T-helper 2 cell treated with Interferon-gamma antibody and Interleukin-4, amounts not matched to agents 5 μg/mL and 100 μg/mL, for 36 hours (primary cell): ENCODE measurements around the gene CYBB.

Experiments used
- DNase-seq: peaks from one replicate; pipeline ENCODE4 v3.0.0; 2021; ENCODE audit warnings: low spot score
- H3K27ac Mint-ChIP-seq: one replicate; pipeline ENCODE4 v1.8.0; 2021; ENCODE audit warnings: mild to moderate bottlenecking, mixed read lengths
- H3K27me3 Mint-ChIP-seq: one replicate; pipeline ENCODE4 v1.8.0; 2021; ENCODE audit warnings: low read depth, mixed read lengths
- H3K36me3 Mint-ChIP-seq: one replicate; pipeline ENCODE4 v1.8.0; 2021; ENCODE audit warnings: low read depth, mixed read lengths
- H3K4me1 Mint-ChIP-seq: one replicate; pipeline ENCODE4 v1.8.0; 2021; ENCODE audit warnings: low read depth, mixed read lengths
- H3K4me3 Mint-ChIP-seq: one replicate; pipeline ENCODE4 v1.8.0; 2022; ENCODE audit warnings: mild to moderate bottlenecking, moderate library complexity, mixed read lengths
- H3K9me3 Mint-ChIP-seq: one replicate; pipeline ENCODE4 v1.8.0; 2021; ENCODE audit warnings: mixed read lengths

The CYBB gene

GRCh38 chrX:37800717-37801116, 20.9 kb downstream of the CYBB start:
- Mint-ChIP-seq H3K9me3 (no peaks in the 10 kb centered on the region), H3K4me3 (no peak overlapping the region), H3K27ac (no peak overlapping the region), H3K4me1 (no peaks in the 10 kb centered on the region), H3K36me3 (no peaks in the 10 kb centered on the region), H3K27me3 (peaks cover 2% of the 10 kb centered on the region)
- DNase-seq = no peak

- no peak for DNase-seq
- Mint-ChIP-seq H3K36me3 (no peaks in the 10 kb centered on the region), H3K4me3 (no peak overlapping the region), H3K27me3 (peaks cover 2% of the 10 kb centered on the region), H3K9me3 (no peaks in the 10 kb centered on the region), H3K27ac (no peak overlapping the region), H3K4me1 (no peaks in the 10 kb centered on the region)
These were observed 22.2 kb downstream of the CYBB start for GRCh38 chrX:37802028-37802427.

GRCh38 chrX:37803057-37803456, 23.2 kb downstream of the CYBB start:
- H3K27ac Mint-ChIP-seq = no peak overlapping the region
- no peak overlapping the region for H3K4me3 Mint-ChIP-seq
- no peaks in the 10 kb centered on the region for H3K9me3 Mint-ChIP-seq
- H3K27me3 Mint-ChIP-seq = peaks cover 2% of the 10 kb centered on the region
- no peaks in the 10 kb centered on the region for H3K4me1 Mint-ChIP-seq
- DNase-seq = no peak
- H3K36me3 Mint-ChIP-seq = no peaks in the 10 kb centered on the region

GRCh38 chrX:37809970-37810369, 30.1 kb downstream of the CYBB start:
- DNase-seq = no peak
- H3K36me3 Mint-ChIP-seq = no peaks in the 10 kb centered on the region
- H3K4me3 Mint-ChIP-seq = no peak overlapping the region
- H3K27me3 Mint-ChIP-seq = peaks cover 4% of the 10 kb centered on the region
- no peak overlapping the region for H3K27ac Mint-ChIP-seq
- no peaks in the 10 kb centered on the region for H3K9me3 Mint-ChIP-seq
- H3K4me1 Mint-ChIP-seq = peaks cover 5% of the 10 kb centered on the region

- peaks cover 5% of the 10 kb centered on the region for H3K4me1 Mint-ChIP-seq
- DNase-seq = no peak
- H3K36me3 Mint-ChIP-seq = no peaks in the 10 kb centered on the region
These were observed 32.3 kb downstream of the CYBB start for GRCh38 chrX:37812110-37812509.

GRCh38 chrX:37813570-37813969, 33.7 kb downstream of the CYBB start:
- H3K4me1 Mint-ChIP-seq = peaks cover 5% of the 10 kb centered on the region
- no peaks in the 10 kb centered on the region for H3K36me3 Mint-ChIP-seq
- H3K9me3 Mint-ChIP-seq = no peaks in the 10 kb centered on the region
- H3K4me3 Mint-ChIP-seq = no peak overlapping the region
- no peak for DNase-seq
- peaks cover 12% of the 10 kb centered on the region for H3K27me3 Mint-ChIP-seq
- no peak overlapping the region for H3K27ac Mint-ChIP-seq

More at GRCh38 chrX:37812110-37812509, 32.3 kb downstream of the CYBB start:
- Mint-ChIP-seq H3K9me3 (no peaks in the 10 kb centered on the region), H3K27ac (no peak overlapping the region), H3K4me3 (peak overlapping the region; percentile 35), H3K27me3 (peaks cover 9% of the 10 kb centered on the region)

- peaks cover 5% of the 10 kb centered on the region for H3K4me1 Mint-ChIP-seq
- no peak for DNase-seq
- no peak overlapping the region for H3K4me3 Mint-ChIP-seq
- no peaks in the 10 kb centered on the region for H3K36me3 Mint-ChIP-seq
- no peaks in the 10 kb centered on the region for H3K9me3 Mint-ChIP-seq
- peaks cover 12% of the 10 kb centered on the region for H3K27me3 Mint-ChIP-seq
- H3K27ac Mint-ChIP-seq = no peak overlapping the region
These were observed 35.5 kb downstream of the CYBB start for GRCh38 chrX:37815366-37815765.

- Mint-ChIP-seq H3K27ac (no peak overlapping the region), H3K36me3 (no peaks in the 10 kb centered on the region), H3K4me1 (peaks cover 5% of the 10 kb centered on the region), H3K9me3 (no peaks in the 10 kb centered on the region), H3K27me3 (peaks cover 12% of the 10 kb centered on the region), H3K4me3 (no peak overlapping the region)
- no peak for DNase-seq
These were observed 36.9 kb downstream of the CYBB start for GRCh38 chrX:37816766-37817165.

GRCh38 chrX:37817176-37817575, 37.3 kb downstream of the CYBB start:
- Mint-ChIP-seq H3K36me3 (no peaks in the 10 kb centered on the region), H3K27ac (no peak overlapping the region), H3K27me3 (peaks cover 9% of the 10 kb centered on the region), H3K4me1 (peaks cover under 1% of the 10 kb centered on the region), H3K9me3 (no peaks in the 10 kb centered on the region), H3K4me3 (no peak overlapping the region)
- no peak for DNase-seq

GRCh38 chrX:37817579-37817978, 37.7 kb downstream of the CYBB start:
- Mint-ChIP-seq H3K27ac (no peak overlapping the region), H3K9me3 (no peaks in the 10 kb centered on the region), H3K27me3 (peaks cover 10% of the 10 kb centered on the region), H3K36me3 (no peaks in the 10 kb centered on the region), H3K4me3 (no peak overlapping the region), H3K4me1 (peaks cover 1% of the 10 kb centered on the region)
- no peak for DNase-seq

- Mint-ChIP-seq H3K4me3 (no peak overlapping the region), H3K36me3 (no peaks in the 10 kb centered on the region), H3K4me1 (peaks cover 3% of the 10 kb centered on the region), H3K27me3 (peaks cover 11% of the 10 kb centered on the region), H3K9me3 (no peaks in the 10 kb centered on the region), H3K27ac (no peak overlapping the region)
- DNase-seq = no peak
These were observed 38.2 kb downstream of the CYBB start for GRCh38 chrX:37818031-37818430.

GRCh38 chrX:37820646-37821045, 40.8 kb downstream of the CYBB start:
- Mint-ChIP-seq H3K27me3 (peaks cover 11% of the 10 kb centered on the region), H3K36me3 (no peaks in the 10 kb centered on the region), H3K4me1 (peaks cover 14% of the 10 kb centered on the region), H3K27ac (no peak overlapping the region), H3K9me3 (no peaks in the 10 kb centered on the region), H3K4me3 (no peak overlapping the region)
- DNase-seq = no peak

- H3K36me3 Mint-ChIP-seq = no peaks in the 10 kb centered on the region
- H3K27ac Mint-ChIP-seq = no peak overlapping the region
- H3K4me3 Mint-ChIP-seq = no peak overlapping the region
These were observed 44.8 kb downstream of the CYBB start for GRCh38 chrX:37824491-37825214.

GRCh38 chrX:37825215-37825842, 45.5 kb downstream of the CYBB start:
- peaks cover 3% of the 10 kb centered on the region for H3K27me3 Mint-ChIP-seq
- no peaks in the 10 kb centered on the region for H3K36me3 Mint-ChIP-seq
- DNase-seq = peak; percentile 12
- H3K4me3 Mint-ChIP-seq = no peak overlapping the region
- H3K4me1 Mint-ChIP-seq = peaks cover 18% of the 10 kb centered on the region
- H3K9me3 Mint-ChIP-seq = no peaks in the 10 kb centered on the region
- H3K27ac Mint-ChIP-seq = no peak overlapping the region

More at GRCh38 chrX:37824491-37825214, 44.8 kb downstream of the CYBB start:
- Mint-ChIP-seq H3K9me3 (no peaks in the 10 kb centered on the region), H3K27me3 (peaks cover 3% of the 10 kb centered on the region), H3K4me1 (peaks cover 17% of the 10 kb centered on the region)
- DNase-seq = no peak
